Loucy (cell line): ENCODE data around the gene DIPK2A.

ENCODE experiments used
- CTCF ChIP-seq: fragments of 200-600 bp; sonication (generic); conservative IDR thresholded peaks from 2 replicates; pipeline ENCODE4 v1.5.1; 2014; ENCODE audit warnings: mild to moderate bottlenecking, antibody characterized with exemption, low read length
- EZH2phosphoT487 ChIP-seq: fragments of 200-600 bp; IDR thresholded peaks from 2 replicates; pipeline ENCODE4 v1.6.1; 2018; ENCODE audit warnings: antibody characterized with exemption, mild to moderate bottlenecking, moderate library complexity, borderline replicate concordance

GRCh38 chr3:143950810-143951209 lies 20.8 kb upstream of the DIPK2A start:
- TF ChIP-seq CTCF (no peak), EZH2phosphoT487 (no peak)
